Tibial nerve (tissue), 4 donors: ENCODE measurements around the gene PLEKHA6.

Experiments
- EP300 ChIP-seq, 2 donors: sonication (generic); formaldehyde crosslinking; IDR thresholded peaks; one replicate each; pipeline ENCODE4 v1.6.1; 2017; ENCODE audit warnings: antibody characterized with exemption in 2 of 2, mild to moderate bottlenecking in 1 of 2
- POLR2A ChIP-seq, 2 donors: fragments of 450-650 bp; IDR thresholded peaks; one replicate each; pipeline ENCODE4 v1.6.1; 2017; ENCODE audit warnings: antibody characterized with exemption in 2 of 2, mild to moderate bottlenecking in 2 of 2, moderate library complexity in 2 of 2
- TF ChIP-seq, protein P1 (sequence below), 5 experiments: fragments of 200-600 bp in 3 of 5; fragments of 450-650 bp in 2 of 5; sonication (generic) in 3 of 5; IDR thresholded peaks; one replicate each; pipeline ENCODE4 v1.5.1; 2016 to 2019; ENCODE audit warnings: antibody characterized with exemption in 5 of 5, mild to moderate bottlenecking in 3 of 5, moderate library complexity in 2 of 5

DNA sequence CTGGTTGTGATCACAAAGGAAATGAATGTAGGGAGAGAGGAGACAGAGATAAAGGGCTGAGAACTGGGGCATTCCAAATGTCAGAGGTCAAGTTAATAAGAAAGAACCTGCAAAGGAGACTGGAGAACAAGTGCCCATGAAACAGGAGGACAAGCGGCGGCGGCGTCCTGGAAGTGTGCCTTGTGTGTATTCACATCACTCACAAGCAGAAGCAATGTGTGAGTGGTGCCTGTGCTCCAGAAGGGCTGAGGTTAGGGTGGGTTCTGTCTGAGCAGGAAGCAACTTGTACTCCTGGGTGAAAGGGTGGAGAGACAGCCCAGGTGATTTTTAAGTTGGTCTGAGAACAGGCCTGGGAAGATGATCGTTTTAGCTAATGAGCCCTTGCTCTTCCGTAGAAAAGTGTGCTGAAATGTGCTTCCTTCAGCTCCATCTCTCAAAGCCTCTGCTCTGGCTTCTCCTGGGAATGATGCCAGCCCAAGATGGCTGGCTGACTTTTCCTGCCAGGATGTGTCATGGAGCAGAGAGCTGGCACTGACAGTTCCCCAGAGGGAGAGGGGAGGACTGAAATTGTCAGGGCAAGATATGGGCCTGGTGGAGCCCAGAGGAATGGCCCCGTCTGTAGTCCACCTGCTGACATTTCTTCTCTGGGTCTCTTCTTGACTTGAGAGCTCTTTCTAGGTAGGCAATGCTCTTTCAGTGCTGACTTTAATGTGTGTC lies 25.1 kb upstream of the PLEKHA6 start:
- TF ChIP-seq, protein P1, sequence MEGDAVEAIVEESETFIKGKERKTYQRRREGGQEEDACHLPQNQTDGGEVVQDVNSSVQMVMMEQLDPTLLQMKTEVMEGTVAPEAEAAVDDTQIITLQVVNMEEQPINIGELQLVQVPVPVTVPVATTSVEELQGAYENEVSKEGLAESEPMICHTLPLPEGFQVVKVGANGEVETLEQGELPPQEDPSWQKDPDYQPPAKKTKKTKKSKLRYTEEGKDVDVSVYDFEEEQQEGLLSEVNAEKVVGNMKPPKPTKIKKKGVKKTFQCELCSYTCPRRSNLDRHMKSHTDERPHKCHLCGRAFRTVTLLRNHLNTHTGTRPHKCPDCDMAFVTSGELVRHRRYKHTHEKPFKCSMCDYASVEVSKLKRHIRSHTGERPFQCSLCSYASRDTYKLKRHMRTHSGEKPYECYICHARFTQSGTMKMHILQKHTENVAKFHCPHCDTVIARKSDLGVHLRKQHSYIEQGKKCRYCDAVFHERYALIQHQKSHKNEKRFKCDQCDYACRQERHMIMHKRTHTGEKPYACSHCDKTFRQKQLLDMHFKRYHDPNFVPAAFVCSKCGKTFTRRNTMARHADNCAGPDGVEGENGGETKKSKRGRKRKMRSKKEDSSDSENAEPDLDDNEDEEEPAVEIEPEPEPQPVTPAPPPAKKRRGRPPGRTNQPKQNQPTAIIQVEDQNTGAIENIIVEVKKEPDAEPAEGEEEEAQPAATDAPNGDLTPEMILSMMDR (IDR thresholded peaks at IDR 0.05), result no peak
- TF ChIP-seq POLR2A (IDR thresholded peaks at IDR 0.05), result no peak
- no peak for TF ChIP-seq EP300 (IDR thresholded peaks at IDR 0.05)
